ENCODE data around the gene VAMP2.

Gene VAMP2

DNA sequence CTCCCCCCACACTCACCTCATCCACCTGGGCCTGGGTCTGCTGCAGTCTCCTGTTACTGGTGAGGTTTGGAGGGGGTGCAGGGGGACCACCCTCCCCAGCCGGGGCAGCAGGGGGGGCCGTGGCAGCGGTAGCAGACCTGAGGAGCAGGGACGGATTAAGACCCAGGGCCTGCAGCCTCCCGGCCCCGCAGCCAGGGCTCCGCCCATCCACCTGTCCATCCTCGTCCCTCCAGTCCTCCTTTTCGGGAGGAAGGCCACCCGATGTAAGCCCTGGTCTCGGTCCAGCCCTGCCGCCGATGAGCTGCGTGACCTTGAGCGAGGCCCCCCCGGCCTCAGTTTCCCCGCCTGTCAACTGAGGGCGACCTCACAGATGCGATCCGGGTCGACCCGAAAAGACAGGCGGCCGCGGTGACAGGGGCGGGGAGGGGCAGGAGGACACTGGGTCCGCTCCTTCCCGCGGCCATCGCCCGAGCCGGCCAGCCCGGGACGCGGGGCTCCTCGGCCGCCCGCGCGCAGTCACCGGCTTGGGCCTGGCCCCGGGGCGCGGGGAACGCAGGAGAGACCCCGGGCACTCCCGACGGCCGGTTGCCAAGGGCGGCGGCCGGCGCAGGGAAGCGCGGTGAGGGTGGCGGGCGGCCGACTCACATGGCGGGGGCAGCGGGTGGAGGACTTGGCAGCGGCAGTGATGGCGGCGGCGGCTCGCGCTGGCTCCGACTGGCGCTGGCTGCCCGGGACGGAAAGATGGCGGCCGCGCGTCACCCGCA is at the start of gene VAMP2:
Gene VAMP2, minus strand, starts transcription at position 716 of the 764 bp plus-strand sequence. Its CDS starts 69 bp downstream, at position 647.
- in situ Hi-C loops (cut with HindIII; ENCODE audit: low sequenced_read_pairs), result no loop called here

GRCh38 chr17:8210761-8211458 is 48.2 kb upstream of the VAMP2 start:
- in situ Hi-C loops (cut with HindIII; ENCODE audit: low sequenced_read_pairs), result no loop called here

DNA sequence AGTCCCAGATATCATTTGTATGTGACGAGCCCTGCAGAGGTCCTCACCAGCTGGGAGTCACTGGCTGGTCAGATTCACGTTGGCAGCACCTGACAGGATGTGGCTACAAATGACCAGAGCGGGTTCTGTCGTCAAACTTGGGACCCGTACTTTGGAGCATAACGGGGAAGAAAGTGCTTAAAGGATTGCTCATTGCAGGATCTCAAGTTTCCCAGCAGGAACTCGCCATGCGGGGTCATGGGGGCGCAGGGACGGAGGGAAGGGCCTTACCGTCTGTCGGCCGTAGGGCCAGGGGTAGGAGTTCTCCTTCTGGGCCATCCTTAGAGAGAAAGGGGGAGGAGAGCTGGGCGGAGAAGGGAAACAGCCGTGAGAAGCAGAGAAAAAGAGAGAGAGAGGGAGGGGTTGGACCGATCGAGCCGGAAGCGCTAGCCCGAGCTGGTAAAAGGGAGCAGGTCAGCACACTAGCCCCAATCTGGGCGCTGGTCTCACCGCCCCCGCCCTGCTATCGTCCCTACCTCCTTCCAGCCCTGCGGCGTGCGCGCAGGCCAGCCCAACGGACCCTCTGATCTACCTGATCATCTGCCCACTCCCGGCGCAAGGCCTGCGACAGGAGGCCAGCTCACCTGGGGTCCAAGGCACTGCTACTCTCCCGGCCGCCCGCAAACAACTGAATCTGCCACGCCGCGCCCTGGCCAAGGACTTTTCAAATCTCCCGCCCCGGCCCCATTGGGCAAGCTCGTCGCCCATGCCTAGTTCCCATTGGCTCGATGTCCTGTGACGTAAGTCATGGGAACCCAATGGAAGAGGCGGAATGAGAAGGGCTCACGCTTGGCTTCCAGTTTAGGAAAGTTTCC is 47.4 kb upstream of the VAMP2 start, which contains the start of gene AURKB:
Gene AURKB, minus strand, starts transcription at position 669 of the 854 bp plus-strand sequence. Its CDS starts 351 bp downstream, at position 318.
- in situ Hi-C loops (cut with HindIII; ENCODE audit: low sequenced_read_pairs), result no loop called here

- in situ Hi-C loops (cut with HindIII; ENCODE audit: low sequenced_read_pairs), result no loop called here
Observed at GRCh38 chr17:8206536-8206935, 43.8 kb upstream of the VAMP2 start.

DNA sequence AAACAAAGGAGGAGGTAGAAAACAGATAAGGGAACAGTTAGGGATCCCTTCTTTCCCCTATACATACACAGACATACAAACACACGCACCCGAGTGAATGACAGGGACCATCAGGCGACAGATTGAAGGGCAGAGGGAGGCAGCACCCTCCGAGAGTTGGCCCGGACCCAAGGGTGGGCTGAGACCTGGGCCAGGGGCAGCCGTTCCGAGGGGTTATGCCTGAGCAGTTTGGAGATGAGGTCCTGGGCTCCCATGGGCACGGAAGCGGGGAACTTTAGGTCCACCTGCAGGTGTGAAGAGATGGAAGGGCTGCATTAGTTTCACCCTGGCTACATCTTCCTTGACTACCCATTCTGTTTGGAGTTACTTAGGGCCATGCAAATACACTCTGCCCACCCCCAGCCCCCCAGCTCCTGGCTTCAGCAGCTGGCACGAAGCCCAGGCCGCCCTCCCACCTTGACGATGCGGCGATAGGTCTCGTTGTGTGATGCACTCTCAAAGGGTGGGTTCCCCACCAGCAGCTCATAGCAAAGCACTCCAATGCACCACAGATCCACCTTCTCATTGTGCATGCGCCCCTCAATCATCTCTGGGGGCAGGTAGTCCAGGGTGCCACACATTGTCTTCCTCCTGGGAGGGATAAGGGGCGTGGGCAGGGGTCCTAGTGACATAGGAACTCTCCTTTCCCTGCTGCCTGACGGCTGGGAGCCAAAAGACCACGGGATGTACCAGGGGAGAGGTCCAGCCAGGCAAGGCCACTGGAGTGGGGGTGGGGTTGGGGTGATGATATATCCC is 42.2 kb upstream of the VAMP2 start:
- in situ Hi-C loops (cut with HindIII; ENCODE audit: low sequenced_read_pairs), result no loop called here

DNA sequence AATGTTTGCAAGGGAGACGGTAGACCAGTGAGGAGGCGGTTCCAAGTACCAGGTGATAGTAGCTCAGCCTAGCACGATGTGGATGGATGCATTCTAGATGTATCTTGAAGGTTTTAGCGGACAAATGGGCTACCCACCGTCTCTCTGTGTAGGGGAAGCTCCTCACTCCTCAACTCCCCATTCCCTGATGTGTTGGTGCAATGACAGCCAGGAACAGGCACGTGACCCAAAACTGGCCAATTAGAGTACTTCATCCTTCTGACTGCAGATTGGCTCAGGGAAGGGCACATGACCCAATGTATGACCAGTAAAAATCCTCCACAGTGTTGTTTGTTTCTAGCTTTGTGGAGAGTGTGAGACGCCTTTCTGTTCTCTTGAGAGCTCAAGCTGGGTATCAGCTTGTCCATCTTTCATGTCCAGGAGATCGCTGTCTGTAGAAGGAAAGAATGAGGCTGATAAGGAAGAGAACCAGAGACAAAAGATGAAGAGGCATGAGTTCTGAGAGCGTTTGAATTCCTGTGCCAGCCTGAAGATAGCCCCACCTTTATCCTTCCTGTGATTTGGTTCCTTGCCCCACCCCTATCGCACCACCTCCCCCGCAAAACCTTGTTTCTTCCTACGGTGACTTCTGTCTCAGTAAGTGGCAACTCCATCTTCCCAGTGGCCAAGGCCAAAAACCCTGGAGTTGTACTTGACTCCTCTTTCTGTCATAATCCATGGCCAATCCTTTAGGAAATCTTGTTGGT is 29.5 kb upstream of the VAMP2 start:
- in situ Hi-C loops (cut with HindIII; ENCODE audit: low sequenced_read_pairs), result no loop called here

- in situ Hi-C loops (cut with HindIII; ENCODE audit: low sequenced_read_pairs), result no loop called here
Observed at GRCh38 chr17:8190506-8190905, 27.8 kb upstream of the VAMP2 start.

- in situ Hi-C loops (cut with HindIII; ENCODE audit: low sequenced_read_pairs), result loop anchor here (5.0 kb wide), 2 partner anchors 47 to 68 kb away; partner anchors contain the start of gene HES7
Observed at GRCh38 chr17:8189711-8190477, 27.1 kb upstream of the VAMP2 start, which contains the start of gene BORCS6. TSS of gene BORCS6 (minus strand) at chr17:8190180. CDS start at chr17:8190140, 40 bp downstream.

DNA sequence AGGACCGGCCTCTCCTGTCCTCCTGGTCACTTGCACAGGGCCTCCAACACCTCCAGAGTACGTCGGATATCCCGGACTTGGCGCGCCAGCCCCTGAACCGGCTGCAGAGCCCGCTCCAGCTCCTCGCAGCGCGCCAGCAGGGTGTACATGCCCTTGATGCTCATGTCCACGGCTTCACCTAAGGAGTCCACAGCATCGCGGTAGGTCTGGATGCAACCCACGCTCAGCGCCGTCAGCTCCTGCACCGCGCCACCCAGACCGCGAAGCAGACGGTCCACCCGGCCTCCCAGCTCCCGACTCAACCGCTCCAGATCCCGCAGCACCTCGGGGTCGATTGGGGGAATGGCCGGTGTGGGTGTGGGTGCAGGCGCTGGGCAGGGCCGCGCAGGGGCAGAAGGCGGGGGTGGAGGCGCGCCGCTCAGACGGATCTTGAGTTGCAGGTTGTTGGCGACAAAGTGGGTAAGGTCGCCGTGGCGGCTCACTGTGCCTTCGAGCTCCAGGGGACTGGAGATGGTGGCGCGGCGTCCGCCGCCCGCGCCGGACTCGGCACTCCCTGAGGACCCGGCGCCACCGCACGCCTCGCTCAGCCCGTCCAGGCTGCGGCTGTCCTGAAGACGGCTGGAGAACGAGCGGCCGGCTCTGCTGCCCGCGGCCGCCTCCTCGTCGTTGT is 26.4 kb upstream of the VAMP2 start:
- in situ Hi-C loops (cut with HindIII; ENCODE audit: low sequenced_read_pairs), result loop anchor here (5.0 kb wide), 2 partner anchors 48 to 67 kb away; partner anchors contain the start of gene HES7

- in situ Hi-C loops (cut with HindIII; ENCODE audit: low sequenced_read_pairs), result loop anchor here (5.0 kb wide), 2 partner anchors 49 to 66 kb away; partner anchors contain the start of gene HES7
Observed at GRCh38 chr17:8188263-8188839, 25.6 kb upstream of the VAMP2 start.

DNA sequence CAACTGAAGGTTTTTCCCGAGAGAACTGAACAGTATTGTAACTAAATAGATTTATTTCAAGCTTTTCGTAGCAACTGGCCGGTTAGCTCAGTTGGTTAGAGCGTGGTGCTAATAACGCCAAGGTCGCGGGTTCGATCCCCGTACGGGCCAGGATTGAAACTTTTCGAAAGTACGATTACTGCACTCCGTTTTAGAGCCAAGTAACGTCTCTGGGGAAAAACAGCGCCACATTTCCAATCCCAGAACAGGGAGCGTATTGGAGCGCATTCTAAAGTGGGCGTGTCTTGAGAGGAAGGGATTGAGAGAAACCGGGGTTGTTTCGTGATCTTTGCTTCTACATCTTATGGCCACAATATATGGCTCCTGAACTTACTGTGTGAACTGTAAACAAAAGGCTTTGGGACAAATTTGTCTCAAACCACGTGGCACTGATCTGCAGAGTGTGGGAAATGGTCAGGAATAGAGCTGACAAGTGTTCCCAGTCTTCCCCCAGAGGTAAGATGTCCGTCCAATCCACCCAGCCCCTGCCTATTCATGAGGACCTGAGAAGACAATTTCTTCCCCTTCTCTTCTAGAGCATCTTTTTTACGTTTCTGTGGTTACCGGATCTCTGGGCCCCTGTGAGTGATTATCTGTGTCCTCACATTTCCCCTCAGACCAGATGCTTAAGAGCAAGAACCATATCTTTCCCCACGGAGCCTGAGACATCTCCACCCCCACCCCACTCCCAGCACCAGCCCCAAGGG is 24.9 kb upstream of the VAMP2 start:
- in situ Hi-C loops (cut with HindIII; ENCODE audit: low sequenced_read_pairs), result loop anchor here (5.0 kb wide), 2 partner anchors 50 to 65 kb away; partner anchors contain the start of gene HES7

DNA sequence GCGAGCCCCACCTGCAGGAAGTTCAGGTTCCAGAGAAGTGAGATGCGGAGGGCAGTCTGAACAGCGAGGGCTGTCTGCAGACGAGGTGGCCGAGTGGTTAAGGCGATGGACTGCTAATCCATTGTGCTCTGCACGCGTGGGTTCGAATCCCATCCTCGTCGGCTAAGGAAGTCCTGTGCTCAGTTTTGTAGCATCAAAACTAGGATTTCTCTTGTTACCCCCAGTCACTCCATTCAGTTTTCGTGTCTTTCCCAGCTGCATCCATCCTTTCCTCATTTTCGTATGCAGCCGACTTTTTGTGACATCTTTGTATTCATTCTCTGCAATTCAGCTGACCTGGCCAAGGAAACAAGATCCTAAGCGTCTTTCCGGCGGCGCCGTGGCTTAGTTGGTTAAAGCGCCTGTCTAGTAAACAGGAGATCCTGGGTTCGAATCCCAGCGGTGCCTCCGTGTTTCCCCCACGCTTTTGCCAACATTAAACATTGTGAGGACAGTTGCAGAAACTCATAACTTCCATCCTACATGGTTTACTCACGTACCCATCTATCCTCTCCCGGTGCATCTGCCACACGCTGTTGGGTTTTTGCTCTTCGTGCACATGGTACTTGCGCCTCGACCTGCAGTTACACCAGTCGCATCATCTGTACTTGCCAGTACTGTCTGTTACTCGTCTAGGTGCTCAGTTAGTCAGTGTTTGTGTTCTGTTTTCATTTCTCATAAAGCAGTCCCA is 24.2 kb upstream of the VAMP2 start:
- in situ Hi-C loops (cut with HindIII; ENCODE audit: low sequenced_read_pairs), result loop anchor here (5.0 kb wide), 2 partner anchors 50 to 65 kb away; partner anchors contain the start of gene HES7

- in situ Hi-C loops (cut with HindIII; ENCODE audit: low sequenced_read_pairs), result loop anchor here (5.0 kb wide), 2 partner anchors 51 to 64 kb away; partner anchors contain the start of gene HES7
Observed at GRCh38 chr17:8186446-8186786, 23.7 kb upstream of the VAMP2 start.

DNA sequence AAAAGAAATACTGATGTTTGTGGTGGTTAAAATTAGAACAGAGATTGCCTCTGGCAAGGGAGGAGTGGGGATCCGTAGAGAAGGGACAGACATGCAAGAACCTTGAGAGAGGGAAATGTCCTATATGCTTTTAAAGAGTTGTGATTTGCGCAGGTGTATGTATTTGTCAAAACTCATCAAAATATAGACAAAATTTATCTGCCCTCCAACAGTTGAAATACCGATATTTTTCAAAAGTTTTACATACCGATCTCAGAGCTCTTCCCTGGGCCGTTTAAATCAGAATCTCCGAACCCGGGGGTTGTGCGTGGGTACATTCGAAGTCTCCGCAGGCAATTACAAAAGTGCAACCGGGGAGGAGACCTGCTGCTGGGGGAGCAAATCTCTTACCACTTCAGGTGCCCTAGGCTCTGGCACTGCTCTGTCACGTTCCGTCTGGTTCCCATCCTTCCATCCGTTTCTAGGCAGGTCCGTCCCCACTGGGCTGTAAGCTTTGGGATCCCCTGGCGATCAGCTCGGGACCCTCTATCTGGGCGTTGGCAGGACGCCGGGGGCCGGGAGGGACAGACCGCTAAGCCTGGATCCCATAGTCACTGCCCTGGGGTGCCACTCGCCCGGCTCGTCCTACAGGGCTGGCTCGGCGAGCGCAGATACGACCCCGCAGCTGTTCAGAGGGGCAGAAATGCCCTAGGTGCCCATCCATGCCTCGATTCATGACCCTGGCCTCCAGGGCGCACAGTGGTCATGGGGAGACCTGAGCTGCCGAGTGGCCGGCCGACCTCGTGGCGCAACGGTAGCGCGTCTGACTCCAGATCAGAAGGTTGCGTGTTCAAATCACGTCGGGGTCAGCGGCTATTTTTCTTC is 23.1 kb upstream of the VAMP2 start:
- in situ Hi-C loops (cut with HindIII; ENCODE audit: low sequenced_read_pairs), result loop anchor here (5.0 kb wide), 2 partner anchors 51 to 64 kb away; partner anchors contain the start of gene HES7

All from endothelial cell of hepatic sinusoid (primary cell).